PFSK-1 (cell line): ENCODE measurements around the gene GNG7.

ENCODE experiments used
- FOXP2 ChIP-seq: optimal IDR thresholded peaks from 2 replicates; pipeline ENCODE3; 2011; ENCODE audit warnings: borderline replicate concordance, control low read depth, inconsistent platforms; ENCODE audit not compliant: insufficient read depth; ENCODE audit errors: extremely low read length, extremely low read depth
- POLR2AphosphoS5 ChIP-seq: IDR thresholded peaks from 2 replicates; pipeline ENCODE4 v1.6.1; 2012; ENCODE audit warnings: low read depth, mild to moderate bottlenecking, control low read depth, low read length, moderate library complexity
- REST ChIP-seq, 2 experiments: IDR thresholded peaks; 2 replicates each; pipeline versions ENCODE4 v1.6.1 to v1.8.0; 2011 to 2012; ENCODE audit warnings: low read depth in 2 of 2, low read length in 2 of 2, control low read depth in 1 of 2, inconsistent platforms in 1 of 2, mild to moderate bottlenecking in 1 of 2, moderate library complexity in 1 of 2; ENCODE audit not compliant: insufficient read depth in 1 of 2
- SIN3A ChIP-seq: IDR thresholded peaks from 2 replicates; pipeline ENCODE4 v1.6.1; 2012; ENCODE audit warnings: mild to moderate bottlenecking, low read length, moderate library complexity, borderline replicate concordance; ENCODE audit not compliant: insufficient read depth
- TAF1 ChIP-seq: IDR thresholded peaks from 2 replicates; pipeline ENCODE4 v1.6.1; 2012; ENCODE audit warnings: low read length, control low read depth, borderline replicate concordance; ENCODE audit not compliant: insufficient read depth

- TF ChIP-seq POLR2AphosphoS5 = no peak
- no peak for TF ChIP-seq SIN3A
- no peak for TF ChIP-seq FOXP2
- no peak for TF ChIP-seq REST (IDR thresholded peaks at IDR 0.05; ENCODE audit: insufficient read depth in 1 of 2, low read depth in 2 of 2, low read length in 2 of 2)
- TF ChIP-seq TAF1 = no peak
These were observed 11.6 kb downstream of the GNG7 start for GRCh38 chr19:2690856-2691255.
